ENCODE results near the gene KRTAP21-1. TPM values are rescaled to one million over a fixed set of nuclear protein-coding genes. Genes with fewer than 3 reads are reported as not detected.
"Not testable (repeated sequence)": the region's sequence is repeated elsewhere in the genome, so short reads cannot be mapped to it uniquely, and the experiment has no call there.

The KRTAP21-1 gene
- not detected for total RNA-seq

DNA sequence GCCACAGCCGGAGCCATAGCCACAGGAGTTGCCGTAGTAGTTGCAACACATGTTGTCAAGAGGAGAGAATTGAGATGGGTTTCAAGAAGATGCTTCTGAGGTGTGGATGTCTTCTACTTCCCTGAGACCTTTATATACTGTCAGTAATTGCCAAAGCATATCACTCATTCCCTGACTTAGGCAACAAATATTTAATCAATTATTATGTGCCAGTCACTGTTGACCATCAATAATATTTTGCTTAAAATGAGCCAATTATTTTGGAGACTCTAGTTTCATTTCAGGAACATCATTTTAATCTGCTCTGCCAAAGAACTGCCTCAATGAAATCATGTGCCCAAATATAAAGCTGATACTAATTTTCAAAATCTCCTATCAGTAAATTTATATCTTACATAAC is at the start of gene KRTAP21-1:
KRTAP21-1 (minus strand) TSS at position 101 of the 400 bp plus-strand sequence; CDS start at position 51, 50 bp downstream.
- H3K36me3 ChIP-seq (ENCODE audit: control insufficient read depth in 3 of 3, insufficient read depth in 3 of 3, low read length in 3 of 3); H3K27ac ChIP-seq (ENCODE audit: low read depth, low read length); H3K4me1 ChIP-seq (ENCODE audit: control insufficient read depth in 3 of 3, insufficient read depth in 3 of 3, low read length in 3 of 3); H3K4me3 ChIP-seq (ENCODE audit: low read length in 3 of 3); H3K9me3 ChIP-seq (ENCODE audit: control insufficient read depth in 3 of 3, low read length in 3 of 3); H3K27me3 ChIP-seq (ENCODE audit: control insufficient read depth in 3 of 3, insufficient read depth in 3 of 3, low read length in 3 of 3); H3K9ac ChIP-seq (ENCODE audit: low read depth in 1 of 3, low read length in 3 of 3): not testable (repeated sequence)

DNA sequence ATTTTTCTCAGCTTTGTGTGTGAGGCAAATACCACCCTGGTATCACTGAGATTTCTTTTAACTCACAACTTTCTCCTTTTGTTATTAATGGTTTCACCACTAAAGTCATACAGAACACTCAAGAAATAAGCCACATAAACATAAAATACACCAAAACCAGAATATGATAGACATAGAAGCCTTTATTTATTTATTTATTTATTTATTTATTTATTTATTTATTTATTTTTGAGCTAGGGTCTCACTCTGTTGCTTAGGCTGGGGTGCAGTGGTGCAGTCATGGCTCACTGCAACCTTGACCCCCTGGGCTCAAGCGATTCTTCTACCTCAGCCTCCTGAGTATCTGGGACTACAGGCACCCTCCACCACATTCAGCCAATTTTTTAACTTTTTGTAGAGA is 45.4 kb upstream of the KRTAP21-1 start:
- no peak overlapping the region for H3K4me3 ChIP-seq (ENCODE audit: low read length in 3 of 3)
- H3K27me3 ChIP-seq (ENCODE audit: control insufficient read depth in 3 of 3, insufficient read depth in 3 of 3, low read length in 3 of 3): no peaks in the 10 kb centered on the region
- H3K4me1 ChIP-seq (ENCODE audit: control insufficient read depth in 3 of 3, insufficient read depth in 3 of 3, low read length in 3 of 3): no peaks in the 10 kb centered on the region
- no peak overlapping the region for H3K27ac ChIP-seq (ENCODE audit: low read depth, low read length)
- H3K9ac ChIP-seq (ENCODE audit: low read depth in 1 of 3, low read length in 3 of 3): no peak overlapping the region
- no peaks in the 10 kb centered on the region for H3K36me3 ChIP-seq (ENCODE audit: control insufficient read depth in 3 of 3, insufficient read depth in 3 of 3, low read length in 3 of 3)
- H3K9me3 ChIP-seq (ENCODE audit: control insufficient read depth in 3 of 3, low read length in 3 of 3): no peaks in the 10 kb centered on the region

DNA sequence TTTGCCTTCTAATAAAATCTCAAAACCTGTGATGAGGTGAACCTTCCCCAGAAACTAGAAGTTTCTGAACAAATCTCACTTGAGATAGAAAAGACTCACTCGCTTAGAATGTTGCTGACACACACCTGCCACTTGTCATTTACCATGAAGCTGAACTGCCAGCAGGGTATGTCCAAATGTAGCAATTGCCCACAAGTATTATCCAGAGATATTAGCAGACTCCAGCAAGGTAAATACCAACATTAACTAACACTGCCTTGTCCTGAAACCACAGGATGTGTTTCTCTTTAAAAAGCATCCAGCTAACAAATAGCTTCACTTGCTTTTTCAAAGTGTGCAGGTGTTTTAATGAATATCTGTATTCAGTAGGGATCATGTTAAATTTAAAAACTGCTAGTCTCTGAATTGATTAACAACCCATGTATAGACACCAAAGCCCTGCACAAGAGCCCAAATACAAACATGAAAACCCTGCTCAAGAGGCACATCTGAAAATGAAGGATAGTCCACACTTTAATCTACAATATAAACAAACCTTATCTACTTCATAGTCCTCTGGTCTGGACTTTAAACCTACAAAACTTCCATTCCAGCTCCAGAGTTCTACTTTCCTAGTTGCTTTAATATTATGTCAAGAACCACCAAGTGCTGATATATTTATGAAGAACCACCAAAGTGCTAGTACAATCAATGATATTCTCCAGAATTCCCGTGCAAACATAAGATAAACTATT is 38.5 kb upstream of the KRTAP21-1 start:
- Histone ChIP-seq H3K36me3 (ENCODE audit: control insufficient read depth in 3 of 3, insufficient read depth in 3 of 3, low read length in 3 of 3) (no peaks in the 10 kb centered on the region), H3K9me3 (ENCODE audit: control insufficient read depth in 3 of 3, low read length in 3 of 3) (no peaks in the 10 kb centered on the region), H3K27ac (ENCODE audit: low read depth, low read length) (no peak overlapping the region), H3K4me3 (ENCODE audit: low read length in 3 of 3) (no peak overlapping the region), H3K9ac (ENCODE audit: low read depth in 1 of 3, low read length in 3 of 3) (no peak overlapping the region), H3K27me3 (ENCODE audit: control insufficient read depth in 3 of 3, insufficient read depth in 3 of 3, low read length in 3 of 3) (no peaks in the 10 kb centered on the region), H3K4me1 (ENCODE audit: control insufficient read depth in 3 of 3, insufficient read depth in 3 of 3, low read length in 3 of 3) (no peaks in the 10 kb centered on the region)

DNA sequence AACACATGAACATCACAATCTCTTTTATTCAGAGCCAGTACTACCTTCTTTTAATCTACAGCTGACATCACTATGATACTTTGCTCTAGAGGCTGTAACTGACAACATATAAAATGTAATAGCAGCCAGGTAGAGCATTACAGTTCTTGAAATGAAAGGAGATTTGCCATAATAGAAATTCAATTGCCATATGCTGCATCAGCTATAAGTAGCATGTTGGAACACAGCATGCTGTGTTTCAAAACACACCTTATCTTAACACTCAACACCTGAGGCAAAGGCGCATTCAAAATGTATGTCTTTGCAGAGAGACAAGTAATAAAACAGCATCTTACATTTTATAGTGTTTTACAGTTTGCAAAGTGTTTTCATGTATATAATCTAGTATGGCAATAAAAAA is 24.0 kb upstream of the KRTAP21-1 start:
- H3K9ac ChIP-seq (ENCODE audit: low read depth in 1 of 3, low read length in 3 of 3): no peak overlapping the region

DNA sequence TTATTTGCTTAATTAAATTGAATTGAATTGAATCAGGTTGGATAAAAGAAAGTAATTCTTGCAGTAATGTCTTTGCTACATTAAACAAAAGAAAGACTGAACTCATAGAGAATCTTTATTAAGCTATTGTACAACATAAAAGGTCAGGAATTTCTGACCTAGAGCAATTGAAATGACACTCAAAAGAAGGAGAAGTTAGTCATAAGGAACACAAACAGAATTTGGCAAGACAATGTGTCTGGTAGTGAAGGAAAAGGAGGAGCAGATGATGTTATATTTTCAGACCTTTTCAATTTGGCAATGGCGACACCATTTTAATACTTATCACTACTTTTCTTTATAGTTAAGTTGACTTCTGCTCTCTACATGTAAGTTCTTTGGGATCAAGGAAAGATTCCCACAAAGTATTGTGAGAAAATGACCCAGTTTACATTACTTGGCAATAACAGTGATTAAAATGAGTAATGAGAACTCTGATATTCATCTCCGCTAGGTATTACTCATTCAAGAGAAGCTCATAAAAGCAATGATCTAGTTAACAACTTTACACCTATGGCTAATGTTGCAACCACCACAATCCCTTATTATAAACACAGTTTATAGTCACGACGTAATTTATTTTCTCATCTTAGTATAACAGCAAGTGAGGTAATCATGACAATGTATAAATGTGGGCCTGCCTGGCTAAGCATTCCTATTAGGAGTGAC is 14.7 kb upstream of the KRTAP21-1 start:
- Histone ChIP-seq H3K9ac (ENCODE audit: low read depth in 1 of 3, low read length in 3 of 3) (no peak overlapping the region), H3K27ac (ENCODE audit: low read depth, low read length) (no peak overlapping the region), H3K4me1 (ENCODE audit: control insufficient read depth in 3 of 3, insufficient read depth in 3 of 3, low read length in 3 of 3) (no peaks in the 10 kb centered on the region), H3K9me3 (ENCODE audit: control insufficient read depth in 3 of 3, low read length in 3 of 3) (peaks cover 0 to 2% (median 0%) of the 10 kb centered on the region in 3 donors), H3K36me3 (ENCODE audit: control insufficient read depth in 3 of 3, insufficient read depth in 3 of 3, low read length in 3 of 3) (no peaks in the 10 kb centered on the region), H3K4me3 (ENCODE audit: low read length in 3 of 3) (no peak overlapping the region), H3K27me3 (ENCODE audit: control insufficient read depth in 3 of 3, insufficient read depth in 3 of 3, low read length in 3 of 3) (no peaks in the 10 kb centered on the region)

More for the DNA sequence above, 24.0 kb upstream of the KRTAP21-1 start:
- Histone ChIP-seq H3K36me3 (ENCODE audit: control insufficient read depth in 3 of 3, insufficient read depth in 3 of 3, low read length in 3 of 3) (no peaks in the 10 kb centered on the region), H3K4me3 (ENCODE audit: low read length in 3 of 3) (no peak overlapping the region), H3K27me3 (ENCODE audit: control insufficient read depth in 3 of 3, insufficient read depth in 3 of 3, low read length in 3 of 3) (no peaks in the 10 kb centered on the region), H3K27ac (ENCODE audit: low read depth, low read length) (no peak overlapping the region), H3K4me1 (ENCODE audit: control insufficient read depth in 3 of 3, insufficient read depth in 3 of 3, low read length in 3 of 3) (no peaks in the 10 kb centered on the region), H3K9me3 (ENCODE audit: control insufficient read depth in 3 of 3, low read length in 3 of 3) (no peaks in the 10 kb centered on the region)

DNA sequence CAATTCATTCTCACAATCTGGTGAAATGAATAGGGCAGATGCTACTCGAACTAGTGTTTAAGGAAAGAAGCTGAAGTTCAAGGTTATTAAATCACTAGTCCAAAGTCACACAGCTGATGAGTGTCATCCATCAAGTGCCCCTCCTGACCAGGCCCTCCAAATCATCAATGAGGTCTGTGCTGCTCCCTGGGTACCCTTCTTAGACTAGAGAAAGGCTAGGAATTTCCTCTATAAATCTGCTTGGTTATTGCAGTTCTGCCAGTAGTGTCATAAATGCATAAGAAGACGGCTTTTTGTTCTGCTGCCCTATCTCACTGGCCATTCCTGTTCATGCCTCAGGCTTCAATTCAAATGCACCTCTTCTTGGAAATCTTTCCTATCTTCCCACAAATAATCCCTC is 5.5 kb upstream of the KRTAP21-1 start:
- no peaks in the 10 kb centered on the region for H3K36me3 ChIP-seq (ENCODE audit: control insufficient read depth in 3 of 3, insufficient read depth in 3 of 3, low read length in 3 of 3)
- no peaks in the 10 kb centered on the region for H3K4me1 ChIP-seq (ENCODE audit: control insufficient read depth in 3 of 3, insufficient read depth in 3 of 3, low read length in 3 of 3)
- H3K9me3 ChIP-seq (ENCODE audit: control insufficient read depth in 3 of 3, low read length in 3 of 3): no peaks in the 10 kb centered on the region
- H3K4me3 ChIP-seq (ENCODE audit: low read length in 3 of 3): no peak overlapping the region
- H3K27ac ChIP-seq (ENCODE audit: low read depth, low read length): no peak overlapping the region
- no peak overlapping the region for H3K9ac ChIP-seq (ENCODE audit: low read depth in 1 of 3, low read length in 3 of 3)
- no peaks in the 10 kb centered on the region for H3K27me3 ChIP-seq (ENCODE audit: control insufficient read depth in 3 of 3, insufficient read depth in 3 of 3, low read length in 3 of 3)

DNA sequence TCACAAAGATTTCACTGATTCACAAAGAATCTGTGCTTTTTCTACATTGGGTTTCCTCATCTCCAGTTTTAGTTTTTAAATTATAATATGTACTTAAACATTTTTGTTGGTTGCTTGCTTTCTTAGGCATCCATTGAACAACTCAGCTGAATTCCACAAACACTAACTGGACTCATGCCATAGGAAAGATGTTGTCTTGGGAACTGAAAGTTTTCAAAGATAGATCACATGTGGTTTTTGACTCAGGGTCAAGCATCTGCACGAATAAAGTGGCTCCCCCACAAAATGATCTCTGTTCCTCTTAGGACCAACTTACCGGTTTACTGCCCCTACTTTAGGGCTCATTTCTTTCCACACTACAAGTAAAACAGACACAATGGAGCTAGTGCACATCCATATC is 3.1 kb upstream of the KRTAP21-1 start:
- Histone ChIP-seq H3K4me1 (ENCODE audit: control insufficient read depth in 3 of 3, insufficient read depth in 3 of 3, low read length in 3 of 3) (no peaks in the 10 kb centered on the region), H3K9ac (ENCODE audit: low read depth in 1 of 3, low read length in 3 of 3) (no peak overlapping the region), H3K36me3 (ENCODE audit: control insufficient read depth in 3 of 3, insufficient read depth in 3 of 3, low read length in 3 of 3) (no peaks in the 10 kb centered on the region), H3K9me3 (ENCODE audit: control insufficient read depth in 3 of 3, low read length in 3 of 3) (peaks cover 0 to 2% (median 0%) of the 10 kb centered on the region in 3 donors), H3K4me3 (ENCODE audit: low read length in 3 of 3) (no peak overlapping the region), H3K27ac (ENCODE audit: low read depth, low read length) (no peak overlapping the region), H3K27me3 (ENCODE audit: control insufficient read depth in 3 of 3, insufficient read depth in 3 of 3, low read length in 3 of 3) (no peaks in the 10 kb centered on the region)

DNA sequence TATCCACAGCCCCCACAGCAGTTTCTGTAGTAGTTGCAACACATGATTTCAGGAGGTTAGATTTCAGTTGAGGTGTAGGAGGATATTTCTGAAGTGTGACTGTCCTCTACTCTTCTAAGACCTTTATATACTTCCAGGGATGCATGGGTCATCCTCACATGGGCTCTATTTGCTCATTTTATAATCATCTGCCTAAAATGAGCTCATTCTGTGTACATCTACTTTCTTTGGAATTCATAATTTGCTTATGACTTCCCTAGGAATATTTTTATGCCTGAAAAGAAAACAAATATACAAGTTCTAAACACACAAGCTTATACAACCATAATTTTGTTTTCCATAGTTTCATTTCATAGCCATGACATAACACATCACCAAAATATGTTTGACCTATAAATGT is 8.1 kb downstream of the KRTAP21-1 start, which contains the start of gene KRTAP21-2:
KRTAP21-2 (minus strand) TSS at position 101 of the 400 bp plus-strand sequence; CDS start at position 44, 57 bp downstream.
- Histone ChIP-seq H3K9ac (ENCODE audit: low read depth in 1 of 3, low read length in 3 of 3) (no peak within 1 kb of the TSS), H3K27me3 (ENCODE audit: control insufficient read depth in 3 of 3, insufficient read depth in 3 of 3, low read length in 3 of 3) (no peaks in the 10 kb centered on the region)

DNA sequence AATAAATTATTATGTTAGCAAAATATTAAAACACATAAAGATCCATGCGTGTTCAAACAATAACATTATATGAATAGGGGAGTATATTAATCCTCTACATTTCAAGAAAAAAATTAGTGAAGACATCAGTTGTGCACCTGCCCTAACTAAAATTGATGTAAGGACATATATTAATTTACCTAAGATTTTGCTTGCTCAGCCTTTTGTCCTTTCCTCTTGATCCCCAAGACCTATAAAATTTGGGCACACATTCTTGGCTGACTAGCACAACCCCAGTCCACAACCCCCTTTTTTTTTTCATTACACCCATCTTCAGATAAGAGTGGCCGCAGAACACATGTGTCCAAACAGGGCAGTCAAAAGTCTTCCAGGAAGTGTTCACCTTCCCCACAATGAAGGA is 14.8 kb downstream of the KRTAP21-1 start:
- no peaks in the 10 kb centered on the region for H3K27me3 ChIP-seq (ENCODE audit: control insufficient read depth in 3 of 3, insufficient read depth in 3 of 3, low read length in 3 of 3)
- H3K9ac ChIP-seq (ENCODE audit: low read depth in 1 of 3, low read length in 3 of 3): no peak overlapping the region

More for the DNA sequence above, 8.1 kb downstream of the KRTAP21-1 start, which contains the start of gene KRTAP21-2:
- Histone ChIP-seq H3K9me3 (ENCODE audit: control insufficient read depth in 3 of 3, low read length in 3 of 3) (no peaks in the 10 kb centered on the region), H3K36me3 (ENCODE audit: control insufficient read depth in 3 of 3, insufficient read depth in 3 of 3, low read length in 3 of 3) (no peaks in the 10 kb centered on the region), H3K4me1 (ENCODE audit: control insufficient read depth in 3 of 3, insufficient read depth in 3 of 3, low read length in 3 of 3) (no peaks in the 10 kb centered on the region), H3K4me3 (ENCODE audit: low read length in 3 of 3) (no peak within 1 kb of the TSS), H3K27ac (ENCODE audit: low read depth, low read length) (no peak within 1 kb of the TSS)

DNA sequence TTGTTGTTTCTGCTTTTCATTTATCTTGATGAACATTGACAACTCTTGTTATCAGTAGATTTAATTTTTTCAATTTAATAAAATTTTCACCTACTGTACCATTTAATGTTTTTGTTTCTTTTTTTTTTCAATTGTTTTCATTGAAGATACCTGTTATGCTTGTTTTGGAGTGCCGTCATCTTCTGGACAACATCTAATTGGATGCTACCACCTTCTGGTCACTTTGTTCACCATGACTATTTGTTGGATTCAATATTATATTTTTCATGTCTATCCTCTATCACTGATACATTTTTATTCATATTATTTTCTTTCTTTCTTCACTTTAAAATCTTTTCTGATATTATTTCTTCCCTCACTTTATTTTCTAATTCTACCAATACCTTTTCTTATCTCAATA is 22.2 kb downstream of the KRTAP21-1 start:
- H3K4me1 ChIP-seq (ENCODE audit: control insufficient read depth in 3 of 3, insufficient read depth in 3 of 3, low read length in 3 of 3): no peaks in the 10 kb centered on the region
- H3K27ac ChIP-seq (ENCODE audit: low read depth, low read length): no peak overlapping the region
- H3K9ac ChIP-seq (ENCODE audit: low read depth in 1 of 3, low read length in 3 of 3): no peak overlapping the region
- no peaks in the 10 kb centered on the region for H3K36me3 ChIP-seq (ENCODE audit: control insufficient read depth in 3 of 3, insufficient read depth in 3 of 3, low read length in 3 of 3)
- H3K4me3 ChIP-seq (ENCODE audit: low read length in 3 of 3): no peak overlapping the region
- no peaks in the 10 kb centered on the region for H3K27me3 ChIP-seq (ENCODE audit: control insufficient read depth in 3 of 3, insufficient read depth in 3 of 3, low read length in 3 of 3)
- no peaks in the 10 kb centered on the region for H3K9me3 ChIP-seq (ENCODE audit: control insufficient read depth in 3 of 3, low read length in 3 of 3)

More for the DNA sequence above, 14.8 kb downstream of the KRTAP21-1 start:
- no peaks in the 10 kb centered on the region for H3K4me1 ChIP-seq (ENCODE audit: control insufficient read depth in 3 of 3, insufficient read depth in 3 of 3, low read length in 3 of 3)
- H3K9me3 ChIP-seq (ENCODE audit: control insufficient read depth in 3 of 3, low read length in 3 of 3): no peaks in the 10 kb centered on the region
- H3K4me3 ChIP-seq (ENCODE audit: low read length in 3 of 3): no peak overlapping the region
- H3K36me3 ChIP-seq (ENCODE audit: control insufficient read depth in 3 of 3, insufficient read depth in 3 of 3, low read length in 3 of 3): no peaks in the 10 kb centered on the region
- no peak overlapping the region for H3K27ac ChIP-seq (ENCODE audit: low read depth, low read length)
